Loucy (cell line): ENCODE measurements around the gene TRAF2.

Source experiments
- H2AFZ ChIP-seq: fragments of 200-600 bp; sonication (generic); 2 replicates; pipeline ENCODE4 v1.6.0; 2016; ENCODE audit warnings: antibody characterized with exemption, mild to moderate bottlenecking, low read length, moderate library complexity
- H3F3A ChIP-seq: fragments of 200-600 bp; 2 replicates; pipeline ENCODE4 v1.6.0; 2016; ENCODE audit warnings: antibody characterized with exemption, low read depth, mild to moderate bottlenecking
- H3K27me3 ChIP-seq: fragments of 200-600 bp; sonication (generic); 2 replicates; pipeline ENCODE4 v1.6.1; 2014; ENCODE audit warnings: low read length, mild to moderate bottlenecking; ENCODE audit not compliant: insufficient read depth, poor library complexity, severe bottlenecking
- H3K36me3 ChIP-seq: fragments of 200-600 bp; sonication (generic); 2 replicates; pipeline ENCODE4 v1.6.1; 2016; ENCODE audit warnings: low read length; ENCODE audit not compliant: insufficient read depth
- H3K4me1 ChIP-seq: fragments of 200-600 bp; sonication (generic); 2 replicates; pipeline ENCODE4 v1.5.1; 2014; ENCODE audit warnings: low read length, mild to moderate bottlenecking; ENCODE audit not compliant: insufficient read depth, poor library complexity, severe bottlenecking
- H3K4me2 ChIP-seq: fragments of 200-600 bp; sonication (generic); 2 replicates; pipeline ENCODE4 v1.6.0; 2014; ENCODE audit warnings: antibody characterized with exemption, low read length, low read depth, mild to moderate bottlenecking; ENCODE audit not compliant: poor library complexity, severe bottlenecking
- H3K4me3 ChIP-seq: fragments of 200-600 bp; sonication (generic); 2 replicates; pipeline ENCODE4 v1.5.1; 2014; ENCODE audit warnings: low read length, mild to moderate bottlenecking, mixed read lengths; ENCODE audit not compliant: poor library complexity, severe bottlenecking
- H3K79me2 ChIP-seq: fragments of 200-600 bp; sonication (generic); 2 replicates; pipeline ENCODE4 v1.6.1; 2014; ENCODE audit warnings: low read length; ENCODE audit not compliant: insufficient read depth
- H3K9ac ChIP-seq: fragments of 200-600 bp; sonication (generic); 2 replicates; pipeline ENCODE4 v1.6.0; 2014; ENCODE audit warnings: mild to moderate bottlenecking, low read depth, low read length, moderate library complexity; ENCODE audit not compliant: poor library complexity, severe bottlenecking
- H3K9me2 ChIP-seq: fragments of 200-600 bp; sonication (generic); replicated peaks from 2 replicates; pipeline ENCODE4 v1.6.1; 2016; ENCODE audit warnings: low read depth, low read length, mixed read lengths
- H3K9me3 ChIP-seq: fragments of 200-600 bp; sonication (generic); 2 replicates; pipeline ENCODE4 v1.6.1; 2014; ENCODE audit warnings: mild to moderate bottlenecking, antibody characterized with exemption, low read length, low read depth; ENCODE audit not compliant: insufficient read depth
- H4K20me1 ChIP-seq: fragments of 200-600 bp; sonication (generic); 2 replicates; pipeline ENCODE4 v1.6.0; 2014; ENCODE audit warnings: antibody characterized with exemption, low read length, mild to moderate bottlenecking; ENCODE audit not compliant: insufficient read depth, poor library complexity, severe bottlenecking
- EZH2phosphoT487 ChIP-seq: fragments of 200-600 bp; IDR thresholded peaks from 2 replicates; pipeline ENCODE4 v1.6.1; 2018; ENCODE audit warnings: antibody characterized with exemption, mild to moderate bottlenecking, moderate library complexity, borderline replicate concordance
- TF ChIP-seq, protein P1 (sequence below): fragments of 200-600 bp; sonication (generic); conservative IDR thresholded peaks from 2 replicates; pipeline ENCODE4 v1.5.1; 2014; ENCODE audit warnings: mild to moderate bottlenecking, antibody characterized with exemption, low read length

The TRAF2 gene

DNA sequence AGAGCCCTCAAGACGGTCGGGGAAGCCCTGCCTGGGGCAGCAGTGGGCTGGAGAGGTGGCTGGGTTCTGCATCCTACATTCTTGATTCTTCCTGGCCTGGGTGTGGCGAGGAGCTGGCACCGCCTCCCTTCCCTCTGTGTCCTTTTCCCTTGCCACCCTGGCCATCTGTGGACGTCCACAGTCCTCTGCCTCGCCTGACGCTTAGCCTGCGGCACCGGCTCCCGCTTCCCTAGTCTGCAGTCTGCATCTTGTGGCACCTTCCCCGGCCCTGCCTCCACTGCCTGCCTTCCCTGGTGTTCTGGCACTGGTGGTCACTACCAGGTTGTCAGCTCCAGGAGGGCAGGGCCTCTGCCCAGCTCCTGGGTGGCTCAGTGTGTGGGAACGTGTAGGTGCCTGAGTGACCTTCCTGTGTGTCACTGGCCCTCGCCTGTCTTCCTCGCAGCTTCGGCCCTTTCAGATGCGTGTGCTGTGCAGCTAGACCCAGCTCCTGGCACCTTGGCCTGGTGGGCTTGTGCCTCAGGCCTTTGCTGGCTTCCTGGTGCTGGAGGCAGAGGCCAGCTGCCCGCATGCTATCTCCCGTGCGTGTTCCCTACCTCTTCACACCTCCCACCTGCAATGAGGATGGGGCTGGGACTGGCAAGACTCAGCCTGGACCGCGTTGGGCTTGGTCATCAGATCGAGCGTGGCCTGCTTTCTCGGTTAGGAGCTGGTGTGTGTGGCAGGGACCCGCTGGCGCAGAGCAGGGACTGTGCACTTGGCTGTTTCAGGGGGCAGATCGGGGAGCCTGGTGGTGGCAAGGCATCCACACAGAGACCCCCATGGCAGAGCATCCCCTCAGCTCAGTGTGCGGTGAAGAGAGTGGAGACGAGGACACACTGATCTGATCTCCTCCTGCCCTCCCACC is 20.9 kb downstream of the TRAF2 start:
- H3K27me3 ChIP-seq, result no peaks in the 10 kb centered on the region
- H3K36me3 ChIP-seq, result peaks cover 72% of the 10 kb centered on the region; the same call in 1 of the 2 replicates

DNA sequence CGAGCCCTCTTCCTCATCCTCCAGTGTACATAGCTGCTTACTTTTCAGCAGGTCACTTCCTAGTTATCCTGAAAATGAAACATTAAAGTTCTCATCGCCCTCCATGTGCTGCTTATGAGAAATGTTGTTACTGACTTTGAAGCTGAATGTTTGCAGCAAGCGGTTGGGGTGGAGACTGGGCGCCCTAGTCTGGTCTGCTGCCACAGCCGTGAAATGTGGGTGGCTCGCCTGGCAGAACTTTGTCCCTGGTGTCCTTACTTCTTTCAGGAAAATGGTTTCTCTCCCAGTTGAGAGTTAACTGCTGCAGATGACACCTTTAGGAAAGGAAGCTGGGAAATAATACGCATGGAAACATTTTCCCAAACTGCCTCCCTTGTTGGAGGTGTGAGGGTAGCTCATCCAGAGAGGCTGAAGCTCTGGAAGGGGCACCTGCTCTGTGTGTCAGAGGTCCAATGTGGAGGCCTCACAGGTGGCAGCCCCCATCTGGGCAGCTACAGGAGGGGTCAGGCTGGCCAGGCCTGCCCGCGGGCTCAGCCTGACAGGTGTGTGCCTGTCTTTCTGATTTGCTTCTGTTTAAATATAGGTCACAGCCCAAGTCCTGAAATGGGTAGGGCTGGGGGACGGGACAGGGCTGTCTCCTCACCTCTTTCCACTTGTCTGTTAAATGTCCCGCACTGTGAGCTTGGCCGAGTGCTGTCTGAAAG is 24.0 kb downstream of the TRAF2 start:
- peaks cover 74% of the 10 kb centered on the region; the same call in 1 of the 2 replicates for H3K36me3 ChIP-seq
- H3K9me3 ChIP-seq, result no peaks in the 10 kb centered on the region
- H3K4me1 ChIP-seq, result no peaks in the 10 kb centered on the region
- H3K9me2 ChIP-seq, result no peaks in the 10 kb centered on the region
- H3K9ac ChIP-seq, result no peak overlapping the region
- H3K4me3 ChIP-seq, result no peak overlapping the region
- TF ChIP-seq, protein P1, sequence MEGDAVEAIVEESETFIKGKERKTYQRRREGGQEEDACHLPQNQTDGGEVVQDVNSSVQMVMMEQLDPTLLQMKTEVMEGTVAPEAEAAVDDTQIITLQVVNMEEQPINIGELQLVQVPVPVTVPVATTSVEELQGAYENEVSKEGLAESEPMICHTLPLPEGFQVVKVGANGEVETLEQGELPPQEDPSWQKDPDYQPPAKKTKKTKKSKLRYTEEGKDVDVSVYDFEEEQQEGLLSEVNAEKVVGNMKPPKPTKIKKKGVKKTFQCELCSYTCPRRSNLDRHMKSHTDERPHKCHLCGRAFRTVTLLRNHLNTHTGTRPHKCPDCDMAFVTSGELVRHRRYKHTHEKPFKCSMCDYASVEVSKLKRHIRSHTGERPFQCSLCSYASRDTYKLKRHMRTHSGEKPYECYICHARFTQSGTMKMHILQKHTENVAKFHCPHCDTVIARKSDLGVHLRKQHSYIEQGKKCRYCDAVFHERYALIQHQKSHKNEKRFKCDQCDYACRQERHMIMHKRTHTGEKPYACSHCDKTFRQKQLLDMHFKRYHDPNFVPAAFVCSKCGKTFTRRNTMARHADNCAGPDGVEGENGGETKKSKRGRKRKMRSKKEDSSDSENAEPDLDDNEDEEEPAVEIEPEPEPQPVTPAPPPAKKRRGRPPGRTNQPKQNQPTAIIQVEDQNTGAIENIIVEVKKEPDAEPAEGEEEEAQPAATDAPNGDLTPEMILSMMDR, result no peak
- TF ChIP-seq EZH2phosphoT487, result no peak
- 0 out of 2 replicates have a peak, but pooled peaks cover 2% of the 10 kb centered on the region for H3K79me2 ChIP-seq
- H2AFZ ChIP-seq, result no peak overlapping the region
- H3F3A ChIP-seq, result no peaks in the 10 kb centered on the region
- H4K20me1 ChIP-seq, result peaks cover 3% of the 10 kb centered on the region
- H3K4me2 ChIP-seq, result no peak overlapping the region
- H3K27me3 ChIP-seq, result no peaks in the 10 kb centered on the region

More for the DNA sequence above, 20.9 kb downstream of the TRAF2 start:
- no peak for TF ChIP-seq EZH2phosphoT487
- TF ChIP-seq, protein P1, result no peak
- peaks cover 12% of the 10 kb centered on the region for H4K20me1 ChIP-seq
- H3K79me2 ChIP-seq, result peaks cover 6% of the 10 kb centered on the region; the same call in 1 of the 2 replicates
- H3K9me2 ChIP-seq, result no peaks in the 10 kb centered on the region
- no peak overlapping the region for H3K4me2 ChIP-seq
- no peaks in the 10 kb centered on the region for H3K9me3 ChIP-seq
- no peak overlapping the region for H2AFZ ChIP-seq
- H3K9ac ChIP-seq, result no peak overlapping the region
- H3F3A ChIP-seq, result no peaks in the 10 kb centered on the region
- no peaks in the 10 kb centered on the region for H3K4me1 ChIP-seq
- H3K4me3 ChIP-seq, result no peak overlapping the region

DNA sequence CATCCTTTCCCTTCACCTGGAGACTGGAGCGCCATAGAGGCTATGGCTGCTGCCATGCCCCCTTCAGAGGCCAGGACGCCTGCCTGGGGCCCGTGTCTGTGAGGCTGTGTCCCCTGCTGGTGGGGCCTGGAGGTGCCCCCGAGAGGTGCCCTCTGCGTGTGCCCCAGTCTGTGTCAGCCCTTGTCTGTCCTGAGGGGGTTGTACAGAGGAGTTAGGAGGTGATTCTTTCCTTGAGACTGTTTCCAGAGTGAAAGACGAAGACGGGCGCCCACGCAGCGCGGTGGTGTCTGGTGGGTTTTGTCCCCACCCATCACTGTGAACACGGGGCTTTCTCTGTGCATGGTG is 24.6 kb downstream of the TRAF2 start:
- no peak overlapping the region for H3K4me3 ChIP-seq
- no peaks in the 10 kb centered on the region for H3F3A ChIP-seq
- no peak overlapping the region for H2AFZ ChIP-seq
- no peak overlapping the region for H3K9ac ChIP-seq
- H3K36me3 ChIP-seq, result peaks cover 75% of the 10 kb centered on the region; the same call in 1 of the 2 replicates
- H3K79me2 ChIP-seq, result 0 out of 2 replicates have a peak, but pooled peaks cover 3% of the 10 kb centered on the region
- H3K9me3 ChIP-seq, result no peaks in the 10 kb centered on the region
- TF ChIP-seq EZH2phosphoT487, result no peak
- TF ChIP-seq, protein P1, result 0 out of 2 replicates have a peak, but pooled peaks have one; percentile 18
- no peaks in the 10 kb centered on the region for H4K20me1 ChIP-seq
- H3K9me2 ChIP-seq, result no peaks in the 10 kb centered on the region
- no peaks in the 10 kb centered on the region for H3K27me3 ChIP-seq
- H3K4me1 ChIP-seq, result no peaks in the 10 kb centered on the region
- H3K4me2 ChIP-seq, result no peak overlapping the region
